HepG2 (cell line): Measurements from ENCODE around the gene UBTD1. TPM values are rescaled to one million over a fixed set of nuclear protein-coding genes. Genes with fewer than 3 reads are reported as not detected.

Experiments used
- ATAC-seq: fragments of 200-7000 bp; cut with Tn5 transposase; 3 replicates; pipeline ENCODE4 v1.9.1; 2020; ENCODE audit warnings: mild to moderate bottlenecking, moderate library complexity
- BruUV-seq: library from RNA; stranded (reverse); fragments of 400-500 nt; replicated peaks from 2 replicates; lab custom pipeline; 2021; lab: Mats Ljungman, UMichigan
- CTCF ChIA-PET: fragments of 300-600 bp; formaldehyde crosslinking; extraction: SDS; loops from one replicate; lab custom pipeline; 2021; ENCODE audit warnings: low total read pairs, inconsistent platforms, low intra/inter-chr PET ratio; lab: Yijun Ruan, JAX
- POLR2A ChIA-PET: fragments of 350-600 bp; sonication (Branson Sonifier 250); formaldehyde crosslinking; loops from one replicate; lab custom pipeline; 2020; ENCODE audit warnings: antibody characterized with exemption, inconsistent platforms; lab: Yijun Ruan, JAX
- DNase-seq: peaks from one replicate; pipeline ENCODE4 v3.0.0-alpha.2; 2015; ENCODE audit warnings: low spot score
- FAIRE-seq: peaks from 3 replicates; lab custom pipeline; 2011; peaks lifted over from hg19 to GRCh38; lab: Jason Lieb, UNC
- H2AFZ ChIP-seq: one replicate; pipeline ENCODE4 v1.6.1; 2011; ENCODE audit warnings: low read length, inconsistent platforms
- H3K27ac ChIP-seq: fragments of 300-600 bp; 3 replicates; pipeline ENCODE4 v1.8.0; 2011; ENCODE audit warnings: mixed run types, mild to moderate bottlenecking, mixed read lengths, low read length, inconsistent platforms; ENCODE audit not compliant: insufficient read depth; ENCODE audit errors: extremely low read length
- H3K27me3 ChIP-seq, 2 experiments: fragments of 200-600 bp in 1 of 2; 2 replicates in 1 of 2; 3 replicates in 1 of 2; pipeline versions ENCODE4 v1.6.0 to v1.8.0; 2011; ENCODE audit warnings: low read length in 2 of 2, mild to moderate bottlenecking in 2 of 2, moderate library complexity in 2 of 2, inconsistent platforms in 1 of 2; ENCODE audit not compliant: insufficient read depth in 2 of 2, control insufficient read depth in 1 of 2
- H3K36me3 ChIP-seq, 2 experiments: fragments of 200-600 bp in 1 of 2; replicated peaks in 1 of 2; 2 replicates in 1 of 2; 3 replicates in 1 of 2; pipeline versions ENCODE4 v1.5.1 to v1.8.0; 2011; ENCODE audit warnings: low read length in 2 of 2, inconsistent platforms in 1 of 2; ENCODE audit not compliant: insufficient read depth in 2 of 2, control insufficient read depth in 1 of 2
- H3K4me1 ChIP-seq: 2 replicates; pipeline ENCODE4 v1.5.1; 2012; ENCODE audit warnings: low read length, inconsistent platforms; ENCODE audit not compliant: insufficient read depth
- H3K4me2 ChIP-seq: 2 replicates; pipeline ENCODE4 v1.6.0; 2011; ENCODE audit warnings: low read depth, low read length, inconsistent platforms
- H3K4me3 ChIP-seq, 3 experiments: fragments of 200-600 bp in 1 of 3; sonication (generic), shearing (Covaris generic) in 1 of 3; replicated peaks in 1 of 3; 2 replicates each; pipeline ENCODE4 v1.5.1; 2011 to 2016; ENCODE audit warnings: low read length in 3 of 3, inconsistent platforms in 2 of 3, low read depth in 2 of 3, mild to moderate bottlenecking in 2 of 3, control low read depth in 1 of 3, mixed read lengths in 1 of 3; ENCODE audit not compliant: insufficient read depth in 1 of 3
- H3K79me2 ChIP-seq: one replicate; pipeline ENCODE4 v1.6.1; 2011; ENCODE audit warnings: low read length, inconsistent platforms; ENCODE audit not compliant: insufficient read depth
- H3K9ac ChIP-seq: 2 replicates; pipeline ENCODE4 v1.6.0; 2011; ENCODE audit warnings: mild to moderate bottlenecking, low read depth, low read length, inconsistent platforms; ENCODE audit not compliant: insufficient read depth
- H3K9me3 ChIP-seq: 2 replicates; pipeline ENCODE4 v1.5.1; 2012; ENCODE audit warnings: mild to moderate bottlenecking, low read length
- H4K20me1 ChIP-seq: 2 replicates; pipeline ENCODE4 v1.6.0; 2011; ENCODE audit warnings: inconsistent platforms, mild to moderate bottlenecking, low read length, moderate library complexity; ENCODE audit not compliant: insufficient read depth
- AKAP8 ChIP-seq: sonication (generic); formaldehyde crosslinking; IDR thresholded peaks from 2 replicates; pipeline ENCODE4 v1.5.1; 2020; ENCODE audit warnings: mild to moderate bottlenecking, missing genetic modification reagents
- CENPT ChIP-seq: sonication (generic); formaldehyde crosslinking; IDR thresholded peaks from 2 replicates; pipeline ENCODE4 v1.8.0; 2022; ENCODE audit warnings: low read depth, mild to moderate bottlenecking, moderate library complexity, missing genetic modification reagents
- FOXO4 ChIP-seq: sonication (generic); formaldehyde crosslinking; conservative IDR thresholded peaks from 2 replicates; pipeline ENCODE4 v1.8.1; 2023; ENCODE audit warnings: missing genetic modification reagents
- GATAD2A ChIP-seq: IDR thresholded peaks from 2 replicates; pipeline ENCODE4 v1.6.1; 2016
- HDAC6 ChIP-seq: fragments of 200-600 bp; sonication (generic); IDR thresholded peaks from 2 replicates; pipeline ENCODE4 v1.7.0; 2017; ENCODE audit warnings: mild to moderate bottlenecking, antibody characterized with exemption, low read length, low read depth
- MLLT10 ChIP-seq: sonication (generic); formaldehyde crosslinking; IDR thresholded peaks from 2 replicates; pipeline ENCODE4 v1.4.0; 2020; ENCODE audit warnings: missing genetic modification reagents
- MTERF4 ChIP-seq: sonication (generic); formaldehyde crosslinking; IDR thresholded peaks from 2 replicates; pipeline ENCODE4 v1.8.0; 2023; ENCODE audit warnings: mild to moderate bottlenecking, missing genetic modification reagents
- MXD1 ChIP-seq: sonication (generic); formaldehyde crosslinking; IDR thresholded peaks from 2 replicates; pipeline ENCODE4 v1.4.0; 2020; ENCODE audit warnings: mild to moderate bottlenecking, missing genetic modification reagents
- NR2C2 ChIP-seq: sonication (generic); formaldehyde crosslinking; IDR thresholded peaks from 2 replicates; pipeline ENCODE4 v1.4.0; 2020; ENCODE audit warnings: missing genetic modification reagents, mild to moderate bottlenecking, moderate library complexity, borderline replicate concordance
- ZBTB8A ChIP-seq: sonication (generic); formaldehyde crosslinking; IDR thresholded peaks from 2 replicates; pipeline ENCODE4 v1.4.0; 2020; ENCODE audit warnings: mild to moderate bottlenecking, low read depth, missing genetic modification reagents, borderline replicate concordance
- ZNF256 ChIP-seq: sonication (generic); formaldehyde crosslinking; conservative IDR thresholded peaks from 2 replicates; pipeline ENCODE4 v1.4.0; 2020; ENCODE audit warnings: missing genetic modification reagents
- ZNF354B ChIP-seq: sonication (generic); formaldehyde crosslinking; IDR thresholded peaks from 2 replicates; pipeline ENCODE4 v1.8.0; 2022; ENCODE audit warnings: mild to moderate bottlenecking, missing genetic modification reagents
- ZNF512B ChIP-seq: sonication (generic); formaldehyde crosslinking; IDR thresholded peaks from 2 replicates; pipeline ENCODE4 v1.5.1; 2020; ENCODE audit warnings: missing genetic modification reagents, mild to moderate bottlenecking, borderline replicate concordance
- ZNF562 ChIP-seq: sonication (generic); formaldehyde crosslinking; IDR thresholded peaks from 2 replicates; pipeline ENCODE4 v1.8.0; 2022; ENCODE audit warnings: missing genetic modification reagents, borderline replicate concordance
- WGBS: methylation state at CpG from one replicate; pipeline ENCODE4 v1.1.6; 2017; ENCODE audit warnings: low lambda C conversion rate; 5-methylcytosine and 5-hydroxymethylcytosine counted together
- in situ Hi-C: cut with HindIII; loops from 2 replicates; pipeline ENCODE4 v1.10.0; 2017; ENCODE audit warnings: low pct_unique_long_range_greater_than_20kb; ENCODE audit not compliant: extremely low pct_ligation_motif_present
- intact Hi-C: fragments of 100-400 bp; cut with micrococcal nuclease; formaldehyde crosslinking; loops from one replicate; pipeline ENCODE4 v1.10.0; 2022; ENCODE audit not compliant: unreplicated experiment
- polyA plus RNA-seq, 8 experiments: library from polyadenylated mRNA; depleted of rRNA in 3 of 8; stranded (reverse) in 7 of 8; unstranded in 1 of 8; fragments of >200 nt; fragmentation: Illumina TruSeq in 4 of 8; extraction: Trizol in 4 of 8; gene quantifications; 2 replicates each; pipeline versions ENCODE4 v1.2.1 to v1.2.3, GENCODE V29; 2011 to 2016; ENCODE audit warnings: low read depth in 4 of 8, missing spikeins in 1 of 8, mixed read lengths in 1 of 8; ENCODE audit not compliant: insufficient read depth in 1 of 8
- total RNA-seq, 5 experiments: library from RNA; depleted of rRNA; stranded (reverse); fragments of >200 nt; fragmentation: Illumina TruSeq; extraction: Trizol; gene quantifications; 2 replicates each; pipeline ENCODE4 v1.2.3, GENCODE V29; 2016; ENCODE audit warnings: low read depth in 1 of 5
- TF ChIP-seq, protein P1 (sequence below): sonication (generic); formaldehyde crosslinking; IDR thresholded peaks from 2 replicates; pipeline ENCODE4 v1.8.1; 2023; ENCODE audit warnings: missing genetic modification reagents, inconsistent platforms, borderline replicate concordance
- TF ChIP-seq, protein P2 (sequence below), 2 experiments: sonication (generic) in 1 of 2; formaldehyde crosslinking in 1 of 2; IDR thresholded peaks; 2 replicates each; pipeline versions ENCODE4 v1.4.0 to v1.6.1; 2018 to 2020; ENCODE audit warnings: missing genetic modification reagents in 2 of 2, borderline replicate concordance in 1 of 2, low read depth in 1 of 2, mild to moderate bottlenecking in 1 of 2, missing biosample characterization in 1 of 2

The UBTD1 gene
- total and polyA plus RNA-seq, 2 of the 13 experiments (the other 11 are each of a cell fraction or from before 2014, with no cell fraction given) = 7.9 to 10.0 TPM

DNA sequence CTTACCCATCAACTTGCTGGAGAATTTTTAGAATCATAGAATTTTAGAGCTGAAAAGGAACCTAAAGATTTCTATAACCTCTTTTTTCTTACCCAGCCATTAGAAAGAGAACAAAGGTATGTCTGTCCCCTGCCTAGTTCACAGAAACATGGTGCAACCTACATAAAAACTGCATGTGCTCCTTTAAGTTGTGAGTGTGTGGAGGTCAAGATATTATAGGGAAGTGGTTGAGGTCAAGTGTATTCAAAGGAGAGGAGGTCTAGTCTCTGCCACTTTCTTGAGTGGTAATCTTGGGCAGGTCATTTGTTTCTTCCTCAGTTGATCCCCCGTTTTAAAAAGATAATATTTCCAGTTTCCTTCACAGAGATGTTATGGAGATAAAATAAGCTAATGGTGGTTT lies 6.4 kb downstream of the UBTD1 start:
- H2AFZ ChIP-seq = no peak overlapping the region
- POLR2A ChIA-PET = no interaction called here
- FAIRE-seq (no peak), ATAC-seq (no peak), DNase-seq (no peak)
- H3K36me3 ChIP-seq = no peaks in the 10 kb centered on the region; a peak in 1 of 5 replicates
- 78% methylated on average over 1 of the region's 1 CpG for WGBS
- no peak overlapping the region for H3K4me3 ChIP-seq
- no peaks in the 10 kb centered on the region; the same call in 1 of the 2 replicates for H4K20me1 ChIP-seq
- peaks cover 3% of the 10 kb centered on the region for H3K79me2 ChIP-seq
- in situ Hi-C loops = no loop called here
- H3K9ac ChIP-seq = no peak overlapping the region
- H3K27ac ChIP-seq = no peak overlapping the region
- no TSS peak for BruUV-seq
- H3K27me3 ChIP-seq = no peaks in the 10 kb centered on the region
- H3K9me3 ChIP-seq = no peaks in the 10 kb centered on the region
- peaks cover 18% of the 10 kb centered on the region for H3K4me1 ChIP-seq
- intact Hi-C loops = no loop called here
- no peak overlapping the region for H3K4me2 ChIP-seq
- CTCF ChIA-PET = no interaction called here
- TF ChIP-seq ZNF562 (no peak), ZNF256 (CRISPR knock-in tag) (no peak), GATAD2A (CRISPR knock-in tag) (no peak), MLLT10 (CRISPR knock-in tag) (no peak), CENPT (CRISPR knock-in tag) (no peak), HDAC6 (no peak), ZNF512B (CRISPR knock-in tag) (no peak), MTERF4 (CRISPR knock-in tag) (no peak), FOXO4 (CRISPR knock-in tag) (no peak), ZBTB8A (no peak), NR2C2 (no peak), MXD1 (CRISPR knock-in tag) (no peak), AKAP8 (CRISPR knock-in tag) (no peak), ZNF354B (CRISPR knock-in tag) (no peak)
- TF ChIP-seq, protein P1, sequence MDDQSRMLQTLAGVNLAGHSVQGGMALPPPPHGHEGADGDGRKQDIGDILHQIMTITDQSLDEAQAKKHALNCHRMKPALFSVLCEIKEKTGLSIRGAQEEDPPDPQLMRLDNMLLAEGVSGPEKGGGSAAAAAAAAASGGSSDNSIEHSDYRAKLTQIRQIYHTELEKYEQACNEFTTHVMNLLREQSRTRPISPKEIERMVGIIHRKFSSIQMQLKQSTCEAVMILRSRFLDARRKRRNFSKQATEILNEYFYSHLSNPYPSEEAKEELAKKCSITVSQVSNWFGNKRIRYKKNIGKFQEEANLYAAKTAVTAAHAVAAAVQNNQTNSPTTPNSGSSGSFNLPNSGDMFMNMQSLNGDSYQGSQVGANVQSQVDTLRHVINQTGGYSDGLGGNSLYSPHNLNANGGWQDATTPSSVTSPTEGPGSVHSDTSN = no peak
- TF ChIP-seq, protein P2, sequence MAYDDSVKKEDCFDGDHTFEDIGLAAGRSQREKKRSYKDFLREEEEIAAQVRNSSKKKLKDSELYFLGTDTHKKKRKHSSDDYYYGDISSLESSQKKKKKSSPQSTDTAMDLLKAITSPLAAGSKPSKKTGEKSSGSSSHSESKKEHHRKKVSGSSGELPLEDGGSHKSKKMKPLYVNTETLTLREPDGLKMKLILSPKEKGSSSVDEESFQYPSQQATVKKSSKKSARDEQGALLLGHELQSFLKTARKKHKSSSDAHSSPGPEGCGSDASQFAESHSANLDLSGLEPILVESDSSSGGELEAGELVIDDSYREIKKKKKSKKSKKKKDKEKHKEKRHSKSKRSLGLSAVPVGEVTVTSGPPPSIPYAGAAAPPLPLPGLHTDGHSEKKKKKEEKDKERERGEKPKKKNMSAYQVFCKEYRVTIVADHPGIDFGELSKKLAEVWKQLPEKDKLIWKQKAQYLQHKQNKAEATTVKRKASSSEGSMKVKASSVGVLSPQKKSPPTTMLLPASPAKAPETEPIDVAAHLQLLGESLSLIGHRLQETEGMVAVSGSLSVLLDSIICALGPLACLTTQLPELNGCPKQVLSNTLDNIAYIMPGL (CRISPR knock-in tag; IDR thresholded peaks at IDR 0.05; ENCODE audit: borderline replicate concordance in 1 of 2, low read depth in 1 of 2) = no peak
